HG03103 (cell line): ENCODE data around the gene SIRT7.

Experiments
- ATAC-seq: cut with Tn5 transposase; IDR thresholded peaks from one replicate; pipeline ENCODE4 v1.9.1; 2021; ENCODE audit warnings: low read depth; ENCODE audit not compliant: unreplicated experiment

Gene SIRT7

DNA sequence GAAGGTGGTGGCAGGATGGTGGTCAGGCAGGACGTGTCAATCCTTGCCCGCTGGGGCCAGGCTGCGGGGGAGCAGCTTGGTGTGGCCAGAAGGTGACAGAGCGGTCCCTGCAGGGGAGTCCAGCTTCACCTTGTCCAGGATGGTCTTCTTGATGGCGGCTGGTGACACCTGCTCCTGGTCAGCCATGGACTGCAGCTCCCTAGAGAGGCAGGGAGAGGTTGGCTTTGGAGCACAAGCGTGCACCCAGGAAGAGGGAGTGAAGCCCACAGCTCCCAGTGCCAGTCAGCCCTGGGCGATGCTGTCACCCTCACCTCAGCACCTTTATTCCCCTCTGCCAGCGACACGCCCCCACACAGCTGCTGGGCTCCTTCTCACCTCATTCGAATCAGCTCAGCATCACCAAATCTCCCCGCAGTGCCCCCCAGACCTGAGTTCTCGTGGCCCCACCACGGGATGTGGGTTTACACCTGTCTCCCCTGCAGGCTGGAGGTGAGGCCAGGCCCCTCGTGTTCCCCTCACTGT, 15.3 kb upstream of the SIRT7 start:
- ATAC-seq: no peak

DNA sequence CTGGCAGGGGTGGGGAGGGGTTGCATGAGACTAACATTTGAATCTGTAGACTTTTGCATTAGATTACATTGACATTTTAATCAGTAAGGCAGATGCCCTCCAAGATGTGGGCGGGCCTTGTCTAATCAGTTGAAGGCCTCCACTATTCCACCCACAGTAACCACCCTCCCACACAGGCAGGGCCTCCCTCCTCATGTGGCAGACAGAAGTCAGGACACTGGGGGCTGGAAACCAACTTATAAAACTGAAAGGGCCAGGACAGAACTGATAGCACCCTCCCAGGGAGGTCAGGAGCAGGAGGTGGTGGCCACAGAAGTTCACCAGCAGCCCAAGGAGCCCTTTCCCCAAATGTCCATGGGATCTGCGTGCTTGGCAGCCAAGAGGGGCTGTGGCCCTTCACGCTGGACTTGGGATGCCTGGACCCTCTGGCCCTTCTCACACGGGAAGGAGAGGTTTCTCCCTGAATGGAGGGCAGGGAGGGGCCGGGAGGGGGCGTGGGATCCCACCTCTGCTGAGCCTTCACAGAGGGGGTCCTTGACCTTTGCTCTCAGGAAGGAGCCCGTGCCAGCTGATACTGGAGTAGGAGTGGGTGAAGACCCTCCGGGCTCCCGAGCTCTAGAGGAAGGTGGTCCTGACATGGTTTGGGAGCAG, 14.5 kb upstream of the SIRT7 start:
- ATAC-seq: no peak

DNA sequence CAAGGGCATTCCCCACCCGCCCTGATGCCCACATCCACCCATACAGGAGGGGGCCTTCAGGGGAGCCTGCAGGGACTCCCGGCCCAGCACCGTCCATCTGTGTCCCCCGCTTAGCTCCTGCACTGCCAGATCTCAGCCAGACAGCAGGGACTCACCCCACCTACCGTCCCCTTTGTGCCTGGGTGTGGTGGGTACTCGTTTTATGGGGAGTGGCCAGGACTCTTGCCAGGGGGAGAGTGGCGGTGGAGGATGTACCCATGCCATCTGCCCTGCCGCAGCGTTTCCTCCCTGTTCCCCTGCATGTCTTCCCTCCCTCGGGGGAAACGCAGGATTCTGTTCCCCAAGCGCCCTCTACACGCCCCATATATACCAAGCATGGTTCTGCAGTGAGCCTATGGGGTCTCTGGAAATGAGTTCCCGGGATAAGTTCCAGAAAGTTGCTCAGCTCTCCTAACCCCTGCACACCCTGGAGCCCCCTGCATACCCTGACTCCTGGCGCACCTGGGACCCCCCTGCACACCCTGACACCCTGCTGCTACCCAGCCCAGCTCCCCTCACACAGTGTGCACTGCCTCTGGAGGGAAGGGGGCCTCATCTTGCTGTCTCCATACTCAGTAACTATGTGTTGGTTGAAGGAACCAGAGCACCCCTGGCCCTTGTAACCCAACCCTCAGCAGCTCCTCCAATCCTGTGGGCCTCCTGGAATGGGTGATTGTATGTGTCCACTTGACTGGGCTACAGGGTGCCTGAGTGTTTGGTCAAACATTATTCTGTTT, 13.8 kb upstream of the SIRT7 start:
- no peak for ATAC-seq

DNA sequence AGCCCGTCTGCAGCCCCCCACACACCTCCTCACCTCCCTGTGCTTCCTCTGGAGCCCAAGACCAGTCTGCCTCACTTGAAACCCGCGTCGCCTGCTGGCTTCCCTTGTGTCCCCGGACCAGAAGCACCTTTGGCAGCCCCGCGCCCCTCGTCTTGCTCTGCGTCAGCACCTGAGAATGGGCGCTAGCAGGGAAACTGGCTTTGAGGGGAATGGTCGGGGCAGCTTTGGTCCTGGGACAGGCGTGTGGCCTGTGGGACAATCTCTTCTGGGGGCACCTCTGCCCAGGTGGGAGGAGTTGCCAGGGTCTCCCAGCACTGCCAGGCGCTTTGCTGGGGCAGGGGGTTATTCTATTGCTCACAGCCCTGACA, 13.2 kb upstream of the SIRT7 start:
- ATAC-seq: no peak

DNA sequence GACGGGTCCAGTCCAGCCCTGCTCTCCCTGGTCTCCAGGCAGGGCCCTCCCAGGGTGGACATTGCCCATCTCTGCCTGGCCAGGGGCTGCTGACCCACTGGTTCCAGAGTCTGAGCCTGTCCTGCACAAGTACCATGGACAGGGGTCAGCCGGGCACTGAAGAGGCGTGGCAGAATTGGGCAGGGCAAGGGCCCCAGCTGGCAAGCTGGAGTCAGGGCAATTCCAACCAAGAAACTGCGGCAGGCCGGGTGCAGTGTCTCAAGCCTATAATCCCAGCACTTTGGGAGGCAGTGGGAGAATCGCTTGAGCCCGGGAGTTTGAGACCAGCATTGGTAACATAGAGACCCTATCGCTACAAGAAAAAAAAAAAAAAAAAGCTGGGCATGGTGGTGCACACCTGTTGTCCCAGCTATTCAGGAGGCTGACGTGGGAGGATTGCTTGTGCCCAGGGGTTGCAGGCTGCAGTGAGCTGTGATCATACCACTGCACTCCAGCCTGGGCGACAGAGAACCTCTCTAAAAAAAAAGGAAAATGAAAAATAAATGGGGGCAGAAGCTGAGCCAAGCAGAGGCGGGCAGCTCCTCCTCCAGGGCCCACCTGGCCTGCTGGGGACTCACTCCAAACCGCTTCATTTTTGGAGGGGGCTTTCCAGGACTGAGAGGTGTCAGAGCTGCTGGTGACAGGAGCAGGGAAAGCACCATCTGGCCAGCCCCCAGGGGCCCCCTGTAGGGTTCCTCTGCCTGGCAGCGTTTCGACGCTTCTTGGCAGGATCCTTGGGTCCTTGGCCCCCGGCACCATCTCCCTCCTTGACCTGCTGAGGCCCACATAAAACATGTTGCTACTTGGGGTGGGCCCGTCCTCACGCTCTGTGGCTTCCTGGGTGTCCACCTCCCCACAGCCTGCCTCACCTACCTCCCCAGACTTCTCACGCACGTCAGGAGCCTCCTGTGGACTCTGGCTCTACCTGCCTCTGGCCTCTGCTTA, 12.5 kb upstream of the SIRT7 start:
- ATAC-seq: no peak

DNA sequence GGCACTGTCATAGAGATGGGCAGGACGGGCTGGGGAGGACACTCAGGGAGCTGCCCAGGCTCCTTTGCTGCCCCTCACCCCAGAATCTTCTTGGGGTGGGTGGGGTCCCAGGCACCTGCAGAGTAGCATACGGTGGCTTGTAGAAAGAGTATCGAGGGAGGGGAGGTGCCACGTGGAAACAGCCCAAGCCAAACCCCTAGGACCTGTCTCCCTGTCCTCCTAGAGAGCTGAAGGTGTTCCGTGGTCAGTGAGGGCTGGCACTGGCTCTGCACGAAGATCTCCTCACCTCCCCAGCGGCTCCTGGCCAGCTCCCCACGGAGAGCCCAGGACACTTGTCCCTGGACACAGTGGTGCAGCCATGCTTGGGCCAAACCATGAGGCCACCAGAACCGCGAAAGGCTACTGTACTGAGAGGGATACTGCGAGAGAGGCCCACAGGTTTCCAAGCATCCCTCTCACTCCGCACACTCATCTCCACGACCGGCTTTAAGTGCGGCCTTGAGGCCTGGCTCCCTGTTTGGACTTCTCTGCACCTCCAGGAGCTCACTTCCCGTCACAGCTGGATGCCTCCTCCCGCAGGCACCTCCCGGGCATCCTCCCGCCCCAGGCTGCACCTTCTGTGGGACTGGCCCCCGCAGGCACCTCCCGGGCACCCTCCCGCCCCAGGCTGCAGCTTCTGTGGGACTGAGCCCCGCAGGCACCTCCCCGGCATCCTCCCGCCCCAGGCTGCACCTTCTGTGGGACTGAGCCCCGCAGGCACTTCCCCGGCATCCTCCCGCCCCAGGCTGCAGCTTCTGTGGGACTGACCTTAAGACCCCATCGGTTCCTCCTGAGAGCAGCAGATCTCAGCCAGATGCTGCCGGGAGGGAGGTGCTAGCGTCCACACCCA, 11.5 kb upstream of the SIRT7 start:
- no peak for ATAC-seq

DNA sequence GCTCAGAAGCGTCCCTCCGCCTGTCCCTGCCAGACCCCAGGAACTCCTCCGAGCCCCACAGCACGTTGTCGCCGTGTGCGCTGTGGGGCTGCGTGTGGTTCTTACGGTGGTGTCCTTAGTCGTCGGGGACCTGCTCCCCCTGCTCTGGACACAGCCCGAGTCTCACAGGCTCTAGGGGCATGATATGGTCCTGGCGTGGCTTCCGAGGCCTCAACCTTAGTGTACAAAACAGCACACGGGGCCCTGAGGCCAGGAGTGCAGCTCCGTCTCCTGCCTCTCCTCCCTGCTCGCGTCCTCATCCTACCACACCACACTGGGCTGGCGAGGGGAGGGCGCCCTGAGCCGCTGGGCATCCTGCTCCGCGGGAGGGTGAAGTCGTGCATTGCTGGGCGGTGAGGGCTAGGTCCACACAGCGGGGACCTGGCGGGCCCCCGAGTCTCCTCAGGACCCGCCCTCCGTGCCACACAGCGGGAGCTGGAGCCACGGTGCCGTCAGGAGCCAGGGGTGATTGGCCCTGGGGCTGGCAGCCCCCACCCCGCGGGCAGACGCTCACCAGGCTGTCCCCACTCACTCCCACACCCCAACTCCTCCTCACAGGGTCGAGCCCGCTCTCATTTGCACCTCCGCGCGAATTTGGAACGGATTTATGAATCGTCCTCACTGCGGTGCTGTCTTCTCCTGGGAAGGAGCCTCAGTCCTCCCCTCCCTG, 10.7 kb upstream of the SIRT7 start:
- no peak for ATAC-seq

DNA sequence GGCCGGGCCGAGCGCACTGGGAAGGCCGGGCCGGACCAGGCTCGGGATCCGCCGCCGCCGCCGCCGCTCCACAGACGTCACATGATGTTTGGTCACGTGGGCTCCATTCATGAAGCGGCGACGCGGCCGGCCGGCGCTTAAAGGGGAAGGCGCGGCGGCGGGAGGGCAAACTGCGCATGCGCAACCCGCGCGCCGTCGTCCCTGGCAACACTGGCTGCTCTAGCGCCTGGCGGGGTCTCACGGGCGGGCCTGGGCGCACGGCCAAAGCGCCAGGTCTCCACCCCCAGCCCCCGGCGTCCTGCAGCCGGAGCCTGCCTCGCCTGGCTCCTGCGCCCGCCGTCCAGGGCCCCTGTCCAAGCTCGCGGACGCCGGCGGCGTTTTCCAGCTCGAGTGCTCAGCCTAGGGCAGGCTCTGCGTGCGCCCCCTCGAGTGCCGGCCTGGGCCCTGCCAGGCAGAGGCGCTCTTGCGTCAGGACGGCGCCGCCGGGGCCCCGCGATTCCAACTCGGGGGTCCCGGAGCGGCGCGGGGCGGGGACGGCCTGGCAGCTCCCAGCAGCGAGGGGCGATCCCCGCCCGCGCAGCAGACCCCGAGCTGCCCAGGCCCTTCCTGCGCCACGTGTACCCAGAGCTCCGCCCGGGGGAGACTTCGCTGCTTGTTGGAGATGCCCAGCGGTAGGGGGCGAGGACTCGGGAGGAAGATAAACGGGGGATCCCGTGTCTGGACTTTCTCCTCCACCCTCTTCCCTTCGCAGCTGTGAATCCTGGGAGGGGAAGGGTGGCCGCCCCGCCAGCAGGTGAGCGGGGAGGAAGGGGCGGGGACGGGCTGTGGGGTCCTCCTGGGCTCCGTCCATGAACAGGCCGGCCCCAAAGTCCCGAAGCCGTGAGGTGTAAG, 9.9 kb upstream of the SIRT7 start, which contains the start of gene MAFG:
Gene MAFG, minus strand, starts transcription at position 83 of the 891 bp plus-strand sequence. CDS start 4,550 bp downstream, outside the sequence.
- no peak for ATAC-seq

DNA sequence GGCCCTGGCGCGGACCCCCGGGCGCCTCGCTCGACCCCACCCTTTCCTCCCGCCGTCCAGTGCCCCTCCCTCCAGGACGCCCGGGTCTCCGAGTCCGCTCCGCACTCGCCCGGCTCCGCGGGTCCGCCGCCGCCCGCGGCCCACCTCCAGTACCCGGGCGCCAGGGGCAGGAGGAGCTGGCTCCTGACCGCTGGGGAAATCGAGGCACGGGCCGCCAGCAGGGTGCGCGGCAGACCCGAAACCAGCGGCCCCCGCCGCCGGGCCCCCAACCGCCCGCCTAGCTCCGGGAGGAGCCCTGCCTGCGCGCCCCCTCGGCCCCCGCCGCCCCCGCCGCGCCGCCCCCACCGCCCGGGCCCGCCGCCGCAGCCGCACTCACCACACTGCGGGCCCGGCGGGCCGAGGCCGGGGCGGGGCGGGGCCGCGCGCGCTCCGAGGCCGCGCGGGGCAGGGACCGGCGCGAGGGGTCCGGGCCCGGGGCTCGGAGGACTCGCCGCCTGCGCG, 9.2 kb upstream of the SIRT7 start:
- ATAC-seq: no peak

DNA sequence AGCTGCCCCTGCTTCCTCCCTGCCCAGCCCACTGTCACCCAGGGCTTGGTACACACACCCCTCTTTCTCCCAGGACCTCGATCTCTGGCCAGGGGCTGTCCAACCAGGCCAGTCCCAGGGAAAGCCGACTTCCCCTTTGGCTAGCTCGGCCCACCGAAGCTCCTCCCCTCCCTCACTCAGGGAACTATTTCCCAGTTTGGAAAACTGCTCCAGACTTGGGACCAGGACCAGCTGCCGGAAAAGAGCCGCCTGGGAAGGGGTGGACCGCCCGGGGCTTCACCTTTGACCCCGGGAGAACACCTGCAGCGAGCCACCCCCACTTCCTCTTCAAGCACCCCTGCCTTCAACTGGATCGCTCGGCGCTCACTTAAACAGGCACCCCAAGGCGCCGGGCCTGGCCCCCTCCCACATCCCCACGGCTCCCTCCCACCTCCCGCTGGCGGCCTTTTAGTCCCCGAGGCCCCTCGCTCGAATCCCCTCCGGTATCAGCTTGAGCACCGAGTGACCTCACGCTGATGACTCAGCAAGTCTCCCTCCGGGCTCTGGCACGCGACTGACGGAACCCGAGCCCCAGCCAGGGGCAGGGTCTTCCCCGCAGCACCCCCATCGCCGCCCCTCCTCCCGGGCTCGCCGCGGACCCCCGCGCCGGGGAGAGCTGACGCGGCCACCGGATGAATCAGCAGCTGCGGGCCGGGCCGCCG, 8.6 kb upstream of the SIRT7 start:
- no peak for ATAC-seq

DNA sequence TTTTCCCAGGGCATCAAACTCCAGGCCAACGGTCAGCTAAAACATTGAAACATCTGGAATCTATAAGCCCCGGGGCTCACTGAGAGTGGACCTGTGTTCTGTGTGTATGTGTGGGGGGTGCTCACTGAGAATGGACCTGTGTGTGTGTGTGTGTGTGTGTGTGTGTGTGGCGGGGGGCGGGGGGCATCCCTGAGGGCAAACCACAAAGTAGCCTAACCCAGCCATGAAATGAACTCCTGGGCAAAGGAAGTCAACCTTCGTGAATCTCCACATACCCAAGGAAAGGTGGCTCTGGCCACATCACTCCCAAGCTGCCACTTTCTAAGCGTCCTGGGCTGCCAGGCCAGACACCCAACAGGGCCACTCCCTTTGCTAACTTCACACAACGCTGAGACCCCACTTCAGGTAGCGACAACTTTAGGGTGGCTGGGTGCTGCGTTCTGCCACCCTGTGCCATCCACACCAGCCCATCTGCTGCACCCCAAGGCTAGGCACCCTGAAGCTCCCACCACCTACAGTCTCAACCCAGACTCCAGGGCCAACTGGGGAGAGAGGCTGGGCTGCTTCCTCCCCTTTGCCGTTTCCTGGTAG, 8.0 kb upstream of the SIRT7 start:
- no peak for ATAC-seq

DNA sequence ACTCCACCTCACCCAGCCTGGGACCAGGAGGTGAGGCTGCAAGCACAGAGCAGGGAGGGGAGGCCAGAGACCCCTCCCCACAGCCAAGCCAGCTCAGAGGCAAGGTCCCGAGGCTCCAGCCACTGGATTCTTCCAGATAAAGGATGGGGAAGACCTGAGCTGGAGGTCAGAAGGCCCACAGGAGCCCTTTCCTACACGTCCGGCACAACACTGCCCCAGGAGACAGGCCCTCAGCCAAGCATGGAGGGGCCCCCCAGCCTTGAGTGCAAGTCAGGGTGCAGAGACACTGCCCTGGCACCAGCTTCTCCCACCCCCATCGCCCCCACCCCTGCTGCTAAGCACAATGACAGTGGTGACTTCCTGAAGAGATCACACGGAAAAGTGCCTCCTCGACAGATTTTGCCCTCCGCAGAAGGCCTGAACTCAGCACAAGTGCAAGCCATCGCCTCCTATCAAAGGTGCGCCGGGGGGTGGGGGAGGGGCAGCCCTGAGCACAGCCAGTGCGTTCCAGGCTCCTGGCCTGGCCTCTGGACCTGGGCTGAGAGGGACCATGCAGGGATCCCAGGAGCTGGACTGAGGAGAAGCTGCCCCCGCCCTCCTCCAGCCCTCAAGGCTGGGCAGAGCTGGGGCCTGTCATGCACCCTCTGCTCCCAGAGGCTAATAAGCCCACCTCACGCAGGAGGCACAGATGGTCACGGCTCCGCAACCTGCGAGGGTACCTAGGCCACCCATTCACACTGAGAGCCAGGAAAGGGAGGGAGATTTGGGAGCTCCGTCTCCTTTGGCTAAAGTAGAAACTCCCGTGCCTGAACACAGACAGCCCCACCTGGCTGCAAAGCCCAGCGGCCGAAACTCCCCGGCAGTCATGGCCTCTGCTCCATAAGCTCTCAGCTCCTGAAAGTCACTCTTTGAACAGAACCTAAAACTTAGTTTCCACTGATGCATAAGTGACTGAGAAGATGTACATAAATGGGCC, 6.9 kb upstream of the SIRT7 start:
- ATAC-seq: no peak

DNA sequence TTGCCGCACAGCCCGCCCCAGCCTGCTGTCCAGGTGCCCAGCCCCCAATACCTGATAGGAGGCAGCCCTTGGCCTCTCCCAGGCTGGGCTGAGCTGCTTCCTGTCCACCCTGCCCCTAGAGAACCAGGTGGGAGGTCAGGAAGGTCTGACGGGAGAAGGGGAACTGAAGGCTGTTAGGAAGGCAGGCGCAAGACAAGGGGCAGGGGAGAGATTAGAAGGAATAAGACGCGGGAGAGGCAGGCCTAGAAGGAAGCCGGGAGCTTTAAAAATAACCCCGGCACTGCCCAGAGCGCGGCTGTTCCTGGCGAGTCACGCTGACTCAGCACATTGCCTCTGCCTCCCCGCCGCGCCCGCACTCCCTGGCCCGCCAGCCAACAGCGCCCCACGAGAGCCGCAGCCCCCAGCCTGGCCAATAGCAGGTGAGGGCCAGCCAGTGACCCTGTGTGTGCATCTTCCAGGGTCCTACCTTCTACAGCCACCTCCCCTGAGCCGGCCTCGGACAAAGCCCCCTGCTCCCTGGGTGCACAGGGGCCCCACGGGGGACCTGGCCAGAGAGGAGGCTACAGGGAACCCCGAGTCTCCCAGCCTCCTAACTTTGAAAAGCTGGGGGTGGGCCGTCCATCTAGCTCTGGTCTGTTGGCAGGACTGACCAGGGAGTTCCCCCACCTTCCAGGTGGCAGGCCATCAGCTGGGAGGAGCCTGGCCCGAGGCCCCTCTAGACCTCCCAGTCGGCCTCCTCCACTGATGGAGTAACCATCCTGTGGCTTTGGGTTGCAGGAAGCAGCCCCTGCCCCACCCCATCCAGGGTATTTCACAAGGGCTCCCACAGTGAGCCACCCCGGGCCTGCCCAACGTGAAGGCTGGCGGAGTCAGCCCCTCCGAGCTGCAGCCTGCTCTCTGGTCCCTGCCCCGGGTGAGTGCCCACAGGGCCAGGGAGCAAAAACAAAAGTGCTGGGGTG, 5.6 kb upstream of the SIRT7 start:
- no peak for ATAC-seq

DNA sequence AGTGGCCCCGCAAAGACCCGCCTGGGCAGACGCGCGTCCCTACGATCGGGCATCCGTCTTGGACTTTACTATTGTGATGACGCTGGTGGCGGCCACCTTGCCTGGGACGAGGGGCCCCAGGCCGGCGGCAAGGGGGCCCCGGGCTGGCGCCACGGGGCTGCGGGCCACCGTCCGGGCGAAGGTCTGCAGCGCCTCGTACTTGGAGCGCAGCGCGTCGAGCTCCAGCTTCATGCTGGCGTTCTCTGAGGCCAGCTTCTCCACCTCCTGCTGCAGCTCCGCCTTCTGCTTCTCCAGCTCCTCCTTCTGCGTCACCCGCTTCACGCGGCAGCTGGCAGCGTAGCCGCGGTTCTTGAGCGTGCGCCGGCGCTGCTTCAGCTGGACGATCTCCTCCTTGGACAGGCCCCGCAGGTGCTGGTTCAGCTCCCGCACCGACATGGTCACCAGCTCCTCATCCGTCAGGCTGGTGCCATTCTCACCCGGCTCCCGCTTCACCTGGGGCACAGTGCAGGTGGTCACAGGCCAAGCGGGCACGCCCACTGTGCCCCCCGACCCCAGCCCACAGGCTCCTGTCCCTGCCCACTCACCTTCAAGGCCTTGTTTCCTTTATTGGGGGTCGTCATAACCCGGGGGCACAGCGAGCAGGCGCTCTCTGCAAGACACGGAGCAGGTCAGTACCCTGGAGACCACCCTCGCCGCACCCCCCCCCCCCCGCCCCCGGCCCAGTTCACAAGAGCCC, 4.8 kb upstream of the SIRT7 start:
- no peak for ATAC-seq
